Effector CD4-positive, alpha-beta T cell (primary cell): Measurements from ENCODE around the gene ATAD3C. TPM values are rescaled to one million over a fixed set of nuclear protein-coding genes. Genes with fewer than 3 reads are reported as not detected.
"Not testable (repeated sequence)": the region's sequence is repeated elsewhere in the genome, so short reads cannot be mapped to it uniquely, and the experiment has no call there.

ENCODE experiments used
- DNase-seq: peaks from one replicate; pipeline ENCODE4 v3.0.0-alpha.2; 2020
- total RNA-seq: gene quantifications from one replicate; lab custom pipeline; 2026; lab: John Stamatoyannopoulos, UW

Gene ATAD3C, protein sequence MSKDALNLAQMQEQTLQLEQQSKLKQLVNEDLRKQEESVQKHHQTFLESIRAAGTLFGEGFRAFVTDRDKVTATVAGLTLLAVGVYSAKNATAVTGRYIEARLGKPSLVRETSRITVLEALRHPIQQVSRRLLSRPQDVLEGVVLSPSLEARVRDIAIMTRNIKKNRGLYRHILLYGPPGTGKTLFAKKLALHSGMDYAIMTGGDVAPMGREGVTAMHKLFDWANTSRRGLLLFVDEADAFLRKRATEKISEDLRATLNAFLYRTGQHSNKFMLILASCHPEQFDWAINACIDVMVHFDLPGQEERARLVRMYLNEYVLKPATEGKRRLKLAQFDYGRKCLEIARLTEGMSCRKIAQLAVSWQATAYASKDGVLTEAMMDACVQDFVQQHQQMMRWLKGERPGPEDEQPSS
- total RNA-seq, result not detected

DNA sequence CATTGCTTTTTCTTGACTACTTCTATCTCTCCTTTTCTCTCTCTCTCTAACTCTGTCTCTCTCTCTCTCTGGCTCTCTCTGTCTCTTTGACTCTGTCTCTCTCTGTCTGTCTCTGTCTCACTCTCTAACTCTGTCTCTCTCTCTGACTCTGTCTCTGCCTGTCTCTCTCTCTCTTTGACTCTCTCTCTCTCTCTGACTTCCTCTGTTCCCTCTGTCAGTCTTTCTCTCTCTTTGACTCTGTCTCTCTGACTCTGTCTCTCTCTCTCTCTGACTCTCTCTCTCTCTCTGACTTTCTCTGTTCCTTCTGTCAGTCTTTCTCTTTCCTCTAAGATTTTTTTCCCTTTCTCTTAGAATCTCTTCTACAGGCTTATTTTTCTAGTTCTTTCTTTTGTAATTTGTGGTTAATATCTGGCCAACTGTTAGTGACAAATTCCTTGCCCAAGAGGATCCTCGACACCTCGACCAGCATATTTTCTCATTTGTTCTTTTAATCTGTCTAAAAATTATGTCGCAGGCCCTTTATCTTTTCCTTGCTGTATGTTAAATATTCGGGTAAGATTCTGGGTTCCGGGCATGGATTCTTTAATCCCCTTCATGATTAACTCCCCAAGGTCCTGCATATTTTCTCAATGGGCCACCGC, at the start of gene ATAD3C:
Gene ATAD3C, plus strand, starts transcription at position 591 of the 641 bp plus-strand sequence. CDS start 995 bp downstream, outside the sequence.
- no peak for DNase-seq

DNA sequence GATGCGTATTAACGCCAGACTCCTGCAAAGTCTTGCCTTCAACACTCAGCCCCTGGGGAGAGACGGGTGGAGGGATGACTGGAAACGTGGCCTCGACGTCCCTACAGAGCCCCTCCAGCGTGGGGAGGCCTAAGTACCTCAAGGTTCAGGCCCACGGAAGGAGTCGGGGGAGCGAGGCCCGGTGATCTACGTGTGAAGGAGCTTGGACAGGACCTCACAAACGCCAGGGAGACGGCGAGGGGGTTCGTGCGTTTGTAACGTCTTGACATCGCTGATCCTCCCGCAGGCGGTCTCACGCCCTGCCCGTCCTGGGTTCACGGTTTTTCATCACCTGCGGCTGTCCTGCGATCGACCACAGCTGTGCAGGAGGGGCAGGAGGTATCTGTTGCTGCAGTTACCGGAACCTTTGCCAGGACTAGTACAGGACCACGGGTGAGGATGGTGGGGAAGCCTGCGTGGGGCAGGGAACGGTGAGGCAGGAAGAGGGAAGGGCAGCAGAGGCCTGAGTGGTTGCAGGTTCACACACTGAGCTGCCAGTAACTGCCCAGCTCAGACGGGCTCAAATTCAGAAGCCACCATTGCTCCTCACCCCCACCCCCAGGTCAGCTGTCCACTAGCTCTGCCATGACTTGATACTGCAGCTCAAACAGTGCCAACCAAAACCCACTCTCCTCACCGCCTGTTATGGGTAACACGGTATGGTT, 49.5 kb upstream of the ATAD3C start:
- no peak for DNase-seq

DNA sequence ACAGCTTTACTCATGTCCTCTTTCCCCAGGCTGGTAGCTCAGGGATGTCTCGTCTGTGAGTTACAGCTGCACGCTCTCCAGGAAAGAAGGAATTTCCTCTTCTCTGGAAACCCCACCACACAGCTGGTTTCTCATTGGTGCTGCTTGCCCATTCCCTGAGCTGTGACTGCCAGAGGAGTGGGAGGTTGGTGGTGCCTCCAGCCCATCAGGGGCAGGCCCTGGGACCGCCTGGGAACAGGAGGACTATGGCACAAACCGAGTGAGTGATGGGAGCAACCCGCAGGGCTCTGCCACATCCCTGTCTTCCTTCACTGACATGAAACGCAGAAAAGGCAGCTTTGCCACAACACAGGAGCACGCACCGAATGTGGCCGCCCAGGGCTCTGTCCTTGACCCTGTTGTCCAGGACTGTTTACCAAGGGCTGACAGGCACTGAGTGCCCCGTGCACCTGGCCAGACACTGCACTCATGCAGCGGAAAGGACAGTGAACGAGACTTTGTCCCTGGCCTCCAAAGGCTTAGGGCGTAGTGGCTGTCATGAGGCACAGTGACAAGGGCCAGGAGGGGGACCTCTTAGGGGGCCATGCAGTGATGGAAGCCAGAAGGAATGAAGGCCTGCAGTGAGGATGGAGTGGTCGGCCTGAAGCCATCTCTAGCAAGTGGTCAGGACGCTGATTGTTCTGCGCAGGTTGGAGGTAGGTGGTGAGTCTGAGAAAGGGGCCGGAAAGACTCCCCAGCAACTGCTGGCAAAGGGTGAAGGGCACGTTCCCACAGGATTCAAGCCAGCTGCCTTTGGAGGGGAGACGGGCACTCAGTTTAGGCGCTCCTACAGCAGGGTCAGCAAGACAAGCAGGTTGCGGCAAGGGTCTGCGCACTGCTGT, 48.7 kb upstream of the ATAD3C start:
- DNase-seq, result no peak

DNA sequence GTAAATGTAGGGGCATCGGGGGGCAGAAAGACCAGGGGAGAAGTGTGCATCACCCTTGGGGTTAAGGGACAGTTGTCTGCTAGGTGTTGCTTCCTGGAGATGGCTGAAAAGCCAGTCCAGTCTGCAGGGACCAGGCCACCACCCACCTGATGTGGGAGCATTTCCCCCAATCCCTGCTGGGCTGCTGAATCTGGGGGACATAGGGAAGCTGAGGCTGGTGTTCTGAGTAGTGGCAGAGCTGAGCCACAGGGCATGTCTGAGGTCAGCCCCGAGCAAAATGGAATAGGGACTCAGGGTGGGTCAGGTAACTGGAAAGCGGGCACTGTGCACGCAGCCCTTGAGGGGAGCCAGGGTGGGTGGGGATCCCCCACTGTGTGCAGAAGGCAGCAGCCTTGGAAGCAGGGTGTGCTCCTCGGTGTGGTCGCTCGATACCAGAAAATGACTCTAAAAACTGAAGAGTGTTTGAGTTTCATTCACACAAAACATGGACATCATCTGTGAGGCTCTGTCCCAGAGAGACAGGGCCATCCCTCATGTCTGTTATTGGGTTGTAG, 48.0 kb upstream of the ATAD3C start:
- DNase-seq, result no peak

DNA sequence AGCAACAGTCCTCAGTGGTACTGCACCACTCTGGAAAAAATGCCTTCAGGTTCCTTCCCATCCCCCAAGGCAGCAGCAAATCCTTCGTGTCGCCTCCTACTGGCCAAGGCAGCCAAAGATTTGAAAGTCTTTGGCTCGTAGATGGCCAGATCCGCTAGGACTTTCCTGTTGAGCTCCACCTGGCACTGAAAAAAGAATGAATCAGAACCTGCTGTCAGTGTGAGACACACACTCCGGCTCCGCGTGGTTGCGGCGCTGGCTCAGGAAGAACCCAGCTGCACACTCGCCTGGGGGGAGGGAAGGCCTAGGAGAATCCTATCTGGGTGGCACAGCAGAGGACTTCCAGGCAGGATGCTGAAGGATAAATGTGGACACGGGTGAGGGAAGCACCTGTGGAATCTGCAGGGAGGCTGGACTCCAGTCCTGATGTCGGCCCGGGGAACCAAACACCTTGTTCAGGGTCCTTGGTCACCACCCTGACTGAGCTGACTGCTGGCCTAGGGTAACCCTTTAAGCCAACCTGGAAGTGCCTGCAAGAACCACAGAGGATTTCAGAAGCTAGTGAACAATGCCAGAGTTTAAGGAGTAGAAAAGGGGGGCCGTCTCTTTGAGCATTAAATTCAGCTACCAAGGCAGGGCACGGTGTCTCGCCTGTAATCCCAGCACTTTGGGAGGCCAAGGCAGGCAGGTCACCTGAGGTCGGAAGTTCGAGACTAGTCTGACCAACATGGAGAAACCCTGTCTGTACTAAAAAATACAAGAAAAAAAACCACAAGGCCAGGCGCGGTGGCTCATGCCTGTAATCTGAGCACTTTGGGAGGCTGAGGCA, 47.2 kb upstream of the ATAD3C start:
- DNase-seq, result no peak

DNA sequence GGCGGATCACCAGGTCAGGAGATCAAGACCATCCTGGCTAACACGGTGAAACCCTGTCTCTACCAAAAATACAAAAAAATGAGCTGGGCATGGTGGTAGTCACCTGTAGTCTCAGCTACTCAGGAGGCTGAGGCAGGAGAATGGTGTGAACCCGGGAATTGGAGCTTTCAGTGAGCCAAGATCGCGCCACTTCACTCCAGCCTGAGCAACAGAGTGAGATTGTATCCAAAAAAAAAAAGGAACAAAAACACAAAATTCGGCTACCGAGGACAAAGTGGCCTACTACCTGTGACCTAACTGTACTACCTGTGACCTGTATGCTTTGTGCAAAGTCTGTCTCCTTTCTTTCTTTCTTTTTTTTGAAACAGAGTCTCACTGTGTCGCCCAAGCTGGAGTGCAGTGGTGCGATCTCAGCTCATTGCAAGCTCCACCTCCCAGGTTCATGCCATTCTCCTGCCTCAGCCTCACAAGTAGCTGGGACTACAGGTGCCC, 46.5 kb upstream of the ATAD3C start:
- DNase-seq, result not testable (repeated sequence)

DNA sequence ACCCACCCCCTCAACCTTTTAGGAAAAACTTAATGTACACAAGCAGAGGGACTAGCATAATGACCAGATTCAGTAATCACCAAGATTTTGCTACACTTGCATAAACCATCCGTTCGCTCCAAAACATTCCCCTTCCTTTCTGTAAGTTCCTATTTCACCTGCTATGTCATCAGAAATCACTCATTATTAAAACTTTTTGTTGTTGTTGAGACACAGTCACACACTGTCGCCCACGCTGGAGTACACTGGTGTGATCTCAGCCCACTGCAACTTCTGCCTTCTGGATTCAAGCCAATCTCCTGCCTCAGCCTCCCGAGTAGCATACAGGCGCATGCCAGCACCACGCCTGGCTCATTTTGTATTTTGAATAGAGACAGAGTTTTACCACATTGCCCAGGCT, 45.8 kb upstream of the ATAD3C start:
- DNase-seq, result no peak

DNA sequence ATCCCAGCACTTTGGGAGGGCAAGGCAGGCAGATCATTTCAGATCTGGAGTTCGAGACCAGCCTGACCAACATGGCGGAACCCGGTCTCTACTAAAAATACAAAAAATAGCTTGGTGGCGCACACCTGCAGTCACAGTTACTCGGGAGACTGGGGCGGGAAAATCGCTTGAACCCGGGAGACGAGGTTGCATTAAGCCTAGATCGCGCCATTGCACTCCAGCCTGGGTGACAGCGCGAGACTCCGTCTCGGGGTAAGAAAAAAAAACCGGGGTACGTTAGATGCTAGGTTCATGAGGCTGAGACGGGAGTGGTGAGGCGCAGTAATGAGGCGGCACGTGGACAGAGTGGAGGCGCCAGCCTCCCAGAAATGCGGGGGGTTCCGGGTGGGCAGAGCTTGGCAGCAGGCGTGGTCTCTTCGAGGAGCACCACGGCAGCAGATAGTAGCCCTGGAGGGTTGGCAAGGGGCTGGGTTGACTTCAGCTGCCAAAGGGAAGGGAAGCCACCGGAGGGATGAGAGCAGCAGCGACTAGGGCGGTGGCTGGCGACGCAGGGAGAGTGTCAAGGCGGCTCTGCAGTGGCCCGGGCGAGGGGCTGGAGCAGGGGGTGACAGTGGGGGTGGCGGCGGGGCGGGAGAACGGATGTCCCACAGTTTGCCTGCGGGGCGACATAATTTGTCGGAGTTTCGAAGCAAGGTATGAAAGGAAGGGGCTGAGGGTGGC, 43.2 kb upstream of the ATAD3C start:
- no peak for DNase-seq

DNA sequence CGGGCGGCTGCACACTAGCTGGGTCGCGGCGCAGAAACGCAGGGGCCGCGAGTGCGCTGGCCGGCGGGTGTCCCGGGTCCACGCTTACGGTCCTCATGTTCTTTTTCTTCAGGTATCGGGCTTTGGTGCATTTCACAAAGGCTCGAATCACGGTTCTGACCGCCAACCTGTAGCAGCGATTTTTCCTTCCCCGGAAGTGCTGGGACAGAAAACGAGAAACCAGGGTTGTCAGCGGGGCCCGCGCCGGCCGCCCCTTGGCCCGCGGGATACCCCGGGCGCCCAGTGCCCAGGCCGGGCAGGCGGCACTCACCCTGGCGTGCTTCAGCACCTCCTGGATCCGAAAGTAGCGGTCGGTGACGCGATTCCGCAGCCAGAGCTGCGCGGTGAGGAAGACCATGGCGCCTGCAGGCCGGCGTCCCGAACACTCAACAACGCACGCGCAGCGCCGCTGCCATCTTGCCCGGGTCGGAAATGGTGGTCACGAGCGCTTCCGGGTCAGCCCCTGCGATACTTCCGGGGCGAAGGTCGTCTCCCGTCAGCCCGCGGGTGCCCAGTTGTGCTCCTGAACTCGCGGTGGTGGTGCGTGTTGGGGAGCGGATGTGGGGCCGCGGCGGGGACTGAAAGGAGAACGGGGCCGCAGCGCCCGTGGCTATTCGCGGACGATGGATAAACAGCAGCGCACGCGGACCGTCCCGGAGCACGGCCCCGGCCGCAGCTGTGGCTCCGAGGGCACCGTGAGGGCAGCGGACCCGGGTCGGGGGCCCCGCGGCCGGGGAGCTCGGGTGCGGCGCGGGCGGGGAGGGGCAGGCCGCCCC, 42.5 kb upstream of the ATAD3C start, which contains the start of gene MRPL20:
Gene MRPL20, minus strand, starts transcription at position 473 of the 815 bp plus-strand sequence. Its CDS starts 76 bp downstream, at position 397.
- DNase-seq, result peak; percentile 96

DNA sequence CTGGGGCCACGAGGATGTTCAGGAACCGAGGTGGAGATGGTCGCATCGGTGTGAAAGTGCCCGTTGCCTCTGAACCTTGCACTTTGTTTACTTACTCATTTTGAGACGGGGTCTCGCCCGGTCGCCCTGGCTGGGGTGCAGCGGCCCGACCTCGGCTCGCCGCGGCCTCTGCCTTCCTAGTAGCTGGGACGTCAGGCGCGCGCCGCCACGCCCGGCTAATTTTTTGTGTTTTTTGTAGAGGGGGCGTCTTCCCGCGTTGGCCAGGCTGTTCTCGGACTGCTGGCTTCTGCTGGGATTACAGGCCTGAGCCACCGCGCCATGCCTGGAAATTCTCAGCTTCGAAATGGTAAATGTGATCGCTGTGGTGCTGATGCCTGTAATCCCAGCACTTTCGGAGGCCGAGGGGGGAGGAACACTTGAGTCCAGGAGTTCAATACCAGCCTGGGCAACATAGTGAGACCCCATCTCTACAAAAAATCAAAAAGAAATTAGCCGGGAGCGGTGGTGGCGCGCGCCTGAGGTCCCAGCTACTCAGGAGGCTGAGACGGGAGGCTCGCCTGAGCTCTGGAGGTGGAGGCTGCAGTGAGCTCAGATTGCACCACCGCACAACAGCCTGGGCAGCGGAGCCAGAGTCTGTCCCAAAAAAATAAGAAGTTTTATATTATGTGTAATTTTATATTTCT, 41.7 kb upstream of the ATAD3C start:
- no peak for DNase-seq

DNA sequence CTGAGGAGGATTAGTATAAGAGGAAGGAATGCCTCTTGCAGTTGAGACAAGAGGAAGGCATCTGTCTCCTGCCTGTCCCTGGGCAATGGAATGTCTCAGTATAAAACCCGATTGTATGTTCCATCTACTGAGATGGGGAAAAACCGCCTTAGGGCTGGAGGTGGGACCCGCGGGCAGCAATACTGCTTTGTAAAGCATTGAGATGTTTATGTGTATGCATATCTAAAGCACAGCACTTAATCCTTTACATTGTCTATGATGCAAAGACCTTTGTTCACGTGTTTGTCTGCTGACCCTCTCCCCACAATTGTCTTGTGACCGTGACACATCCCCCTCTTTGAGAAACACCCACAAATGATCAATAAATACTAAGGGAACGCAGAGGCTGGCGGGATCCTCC, 39.3 kb upstream of the ATAD3C start:
- not testable (repeated sequence) for DNase-seq

DNA sequence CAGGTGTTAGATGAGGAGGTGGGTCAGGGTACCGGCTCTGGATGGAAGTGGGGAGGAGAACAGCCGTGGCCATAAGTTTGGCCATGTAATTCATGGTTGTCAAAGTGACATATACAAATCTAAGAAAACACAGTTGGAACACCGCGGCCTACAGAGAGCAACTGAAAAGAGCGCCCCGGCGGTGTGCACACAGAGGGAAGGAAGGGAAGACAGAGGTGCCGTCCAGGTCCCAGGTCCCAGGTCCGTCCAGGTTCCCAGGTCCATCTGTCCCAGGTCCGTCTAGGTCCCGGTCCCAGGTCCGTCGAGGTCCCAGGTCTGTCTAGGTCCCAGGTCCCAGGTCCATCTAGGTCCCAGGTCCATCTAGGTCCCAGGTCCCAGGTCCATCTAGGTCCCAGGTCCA, 37.9 kb upstream of the ATAD3C start:
- no peak for DNase-seq

DNA sequence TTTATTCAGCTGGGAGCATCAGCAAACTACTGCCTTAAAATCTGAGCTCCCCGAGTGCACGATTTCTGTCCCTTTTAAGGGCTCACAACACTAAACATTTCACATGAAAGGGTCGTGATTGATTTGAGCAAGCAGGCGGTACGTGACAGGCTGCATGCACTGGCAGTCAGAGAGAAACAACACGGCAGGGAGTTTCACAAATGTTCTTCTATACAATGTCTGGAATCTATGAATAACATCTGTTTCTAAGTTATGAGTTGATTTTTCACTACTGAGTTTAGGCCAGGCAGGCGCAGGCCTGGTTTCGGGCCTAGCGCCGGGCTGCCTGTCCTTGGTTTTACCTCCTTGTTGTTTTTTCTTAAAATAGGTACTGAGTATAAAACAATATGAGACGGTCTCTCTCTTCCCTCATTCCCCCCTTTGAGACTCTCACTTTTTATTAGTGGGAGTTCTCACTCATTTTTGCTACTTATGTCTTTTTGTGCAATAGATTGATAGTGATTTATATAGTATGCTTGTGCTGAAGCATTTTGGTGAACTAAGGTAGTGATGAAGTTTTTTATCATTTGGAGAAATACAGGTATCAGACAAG, 37.1 kb upstream of the ATAD3C start:
- not testable (repeated sequence) for DNase-seq

DNA sequence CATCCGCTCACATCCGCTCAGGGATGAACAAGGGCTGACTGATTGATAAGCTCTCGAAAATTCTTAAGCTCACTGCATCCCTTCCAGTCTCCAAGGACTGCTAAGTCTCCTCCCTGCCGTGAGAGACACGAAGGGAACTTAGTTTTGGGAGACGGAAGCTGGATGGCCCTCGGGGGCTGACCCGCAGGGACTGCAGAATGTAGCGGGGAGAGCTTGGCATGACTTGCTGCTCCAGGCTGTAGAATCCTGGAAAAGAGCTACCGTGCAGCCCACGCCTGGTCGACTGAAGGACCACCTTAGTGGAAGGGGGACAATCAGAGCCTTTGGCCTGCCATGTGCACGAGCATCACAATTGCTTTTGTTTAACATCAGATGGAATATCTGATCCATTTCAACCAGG, 33.7 kb upstream of the ATAD3C start:
- no peak for DNase-seq

DNA sequence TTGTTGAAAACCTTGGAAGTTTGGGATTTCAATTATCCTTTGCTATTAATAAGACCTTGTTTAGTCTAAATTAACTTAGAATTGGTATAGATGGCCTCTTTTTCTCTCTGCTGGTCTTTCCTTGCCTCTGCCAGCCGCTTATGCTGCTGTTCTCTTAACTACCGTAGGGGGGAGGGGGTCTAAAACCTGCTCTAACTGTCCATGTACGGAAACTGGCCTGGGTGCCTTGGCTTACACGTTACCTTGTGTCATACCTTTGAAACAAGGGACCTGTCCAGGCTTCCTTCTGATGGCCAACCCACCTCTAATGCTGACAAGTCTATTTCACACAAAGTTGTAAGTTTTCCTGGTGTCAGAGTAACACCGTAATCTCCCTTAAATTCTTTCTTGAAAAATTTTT, 32.1 kb upstream of the ATAD3C start:
- DNase-seq, result not testable (repeated sequence)

DNA sequence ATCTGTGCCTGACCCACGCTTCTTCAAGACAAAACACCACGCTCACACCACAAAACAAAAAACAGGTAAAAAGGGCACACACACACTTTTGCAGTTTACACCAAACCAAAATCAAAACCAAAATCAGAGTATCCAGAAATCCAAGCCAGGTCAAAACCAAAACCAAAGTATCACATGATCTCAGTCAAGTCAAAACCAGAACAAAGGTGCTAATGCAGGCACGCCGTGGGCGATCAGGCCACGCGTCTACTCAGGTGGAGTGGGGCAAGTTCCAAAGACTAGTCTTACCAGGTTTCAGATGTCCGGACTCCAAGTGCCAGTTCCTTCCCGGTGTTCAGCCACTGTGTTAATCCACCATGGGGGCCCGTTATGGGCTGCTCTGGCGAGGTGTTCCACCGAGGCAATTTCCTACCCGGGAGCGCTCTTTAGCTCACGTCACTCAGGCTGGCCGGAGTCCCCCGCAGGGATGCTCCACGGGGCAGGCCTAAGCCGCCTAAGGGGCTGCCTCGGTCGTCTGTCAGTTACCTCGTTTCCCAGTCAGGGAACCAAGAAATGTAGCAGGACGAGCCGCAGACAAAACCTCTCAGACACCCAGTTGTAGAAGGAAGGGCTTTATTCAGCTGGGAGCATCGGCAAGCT, 31.5 kb upstream of the ATAD3C start:
- DNase-seq, result not testable (repeated sequence)

DNA sequence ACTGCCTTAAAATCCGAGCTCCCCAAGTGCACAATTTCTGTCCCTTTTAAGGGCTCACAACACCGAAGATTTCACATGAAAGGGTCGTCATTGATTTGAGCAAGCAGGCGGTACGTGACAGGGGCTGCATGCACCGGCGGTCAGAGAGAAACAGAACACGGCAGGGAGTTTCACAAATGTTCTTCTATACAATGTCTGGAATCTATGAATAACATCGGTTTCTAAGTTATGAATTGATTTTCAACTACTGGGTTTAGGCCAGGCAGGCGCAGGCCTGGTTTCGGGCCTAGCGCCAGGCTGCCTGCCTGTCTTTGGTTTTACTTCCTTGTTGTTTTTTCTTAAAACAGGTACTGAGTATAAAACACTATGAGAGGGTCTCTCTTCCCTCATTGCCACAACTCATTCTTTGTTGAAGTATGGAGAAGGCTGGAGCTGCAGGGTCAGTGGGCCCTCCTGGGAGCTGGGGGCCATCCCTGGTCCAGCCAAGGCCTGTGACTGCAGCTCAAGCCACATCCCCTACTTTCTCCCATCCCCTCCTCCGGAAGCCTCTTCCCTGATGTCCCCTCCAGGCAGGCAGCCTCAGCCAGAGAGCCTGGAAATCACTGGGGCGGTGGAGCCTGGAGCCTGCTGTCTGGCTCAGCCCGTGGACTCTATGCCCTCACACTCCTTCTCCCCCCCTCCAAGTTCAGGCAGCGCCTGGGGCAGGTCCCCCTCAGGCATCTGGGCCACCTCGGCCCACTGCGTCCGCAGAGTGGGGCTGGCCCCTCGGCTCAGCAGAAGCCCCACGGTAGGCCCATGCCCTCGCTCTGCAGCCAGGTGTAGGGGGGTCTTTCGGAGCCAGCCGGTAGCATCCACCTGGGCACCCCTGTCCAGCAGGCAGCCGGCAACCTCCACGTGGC, 30.8 kb upstream of the ATAD3C start:
- no peak for DNase-seq
